Myocyte (in vitro differentiated cells): Measurements from ENCODE around the gene JAZF1. TPM values are rescaled to one million over a fixed set of nuclear protein-coding genes. Genes with fewer than 3 reads are reported as not detected.
"Not testable (repeated sequence)": the region's sequence is repeated elsewhere in the genome, so short reads cannot be mapped to it uniquely, and the experiment has no call there.

Experiments used
- DNase-seq: peaks from one replicate; pipeline ENCODE4 v3.0.0-alpha.2; 2012; ENCODE audit warnings: low read depth
- total RNA-seq: library from RNA; depleted of rRNA; stranded (reverse); fragments of >200 nt; gene quantifications from 2 replicates; pipeline ENCODE4 v1.2.3, GENCODE V29; 2014

JAZF1 gene
- total RNA-seq, 1 donor from 2014 or later, result 9.3 TPM

DNA sequence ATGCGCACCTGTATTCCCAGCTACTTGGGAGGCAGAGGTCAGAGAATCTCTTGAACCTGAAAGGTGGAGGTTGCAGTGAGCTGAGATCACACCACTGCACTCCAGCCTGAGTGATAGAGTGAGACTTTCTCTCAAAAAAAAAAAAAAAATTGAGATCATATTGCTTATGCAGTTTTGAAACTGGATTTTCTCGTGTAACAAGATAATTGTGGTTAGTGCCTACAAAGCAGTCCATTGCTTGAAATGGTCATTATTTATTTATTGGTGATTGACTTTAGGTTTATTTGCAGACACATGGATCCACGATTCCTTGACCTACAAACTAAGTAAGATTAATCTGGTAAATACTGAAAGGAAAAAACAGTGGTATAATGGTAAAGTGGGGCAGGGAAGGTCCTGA is 290.8 kb downstream of the JAZF1 start:
- DNase-seq, result no peak

GRCh38 chr7:27888736-27889135 is 291.9 kb downstream of the JAZF1 start:
- DNase-seq, result no peak

GRCh38 chr7:27886710-27887109 is 293.9 kb downstream of the JAZF1 start:
- not testable (repeated sequence) for DNase-seq

- no peak for DNase-seq
Measured at GRCh38 chr7:27885652-27886051, 294.9 kb downstream of the JAZF1 start.

GRCh38 chr7:27883696-27884095 is 296.9 kb downstream of the JAZF1 start:
- DNase-seq, result no peak

DNA sequence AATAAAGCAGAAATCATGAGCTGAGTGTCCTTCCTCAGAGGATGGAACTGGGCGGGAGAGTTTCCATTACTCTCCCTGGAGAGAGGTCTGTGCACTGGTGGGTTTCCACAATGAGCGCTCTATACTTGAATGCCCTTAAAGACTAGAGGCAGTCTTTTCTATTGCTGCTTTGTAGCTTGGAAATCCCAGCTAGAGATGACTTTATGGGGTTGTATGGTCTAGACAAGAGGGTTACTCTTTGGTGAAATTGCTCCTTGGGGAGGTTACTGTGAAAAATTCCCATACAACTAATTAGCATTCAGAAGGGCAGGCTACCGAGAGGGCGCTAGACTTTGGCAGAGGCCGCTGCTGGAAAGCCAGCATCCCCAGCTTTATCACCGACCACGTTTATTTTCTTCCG is 303.8 kb downstream of the JAZF1 start:
- DNase-seq, result no peak

DNA sequence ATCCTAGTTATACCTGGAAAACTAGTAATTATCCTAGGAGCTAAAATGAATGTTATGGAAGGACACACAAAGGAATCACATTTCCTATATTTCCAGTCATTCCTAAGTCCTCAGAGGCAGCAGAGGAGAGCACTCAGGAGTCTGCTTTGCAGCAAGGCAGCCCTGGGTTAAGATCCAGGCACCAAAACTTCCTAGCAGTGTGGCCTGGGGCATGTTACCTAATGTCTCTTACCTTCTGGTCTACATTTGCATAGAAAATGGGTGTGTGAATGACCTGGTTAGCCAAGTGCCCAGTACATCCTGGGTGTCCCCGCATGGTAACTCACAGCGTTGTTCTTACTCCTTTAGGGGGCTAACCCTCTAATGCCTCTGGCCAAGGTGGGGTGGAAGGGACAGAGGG is 304.8 kb downstream of the JAZF1 start:
- no peak for DNase-seq

DNA sequence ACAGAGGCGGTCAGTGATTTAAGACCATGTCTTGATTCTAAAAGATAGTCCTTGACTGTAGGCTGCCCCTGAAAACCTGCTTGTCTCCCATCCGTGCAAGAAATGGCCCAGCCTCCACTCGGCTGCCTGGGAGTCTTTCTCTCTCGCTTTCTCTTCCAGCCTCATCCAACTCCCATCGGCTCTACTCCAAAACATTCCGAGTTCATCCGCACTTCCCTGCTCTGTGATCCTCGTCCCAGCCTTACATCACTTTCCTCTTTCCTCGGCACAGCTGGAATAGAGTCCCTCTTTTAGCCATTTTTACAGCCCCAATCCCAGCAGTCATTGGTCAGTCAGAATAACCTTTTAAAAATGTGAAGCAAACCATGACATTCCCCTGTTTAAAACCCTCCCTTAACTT is 305.5 kb downstream of the JAZF1 start:
- DNase-seq, result no peak

DNA sequence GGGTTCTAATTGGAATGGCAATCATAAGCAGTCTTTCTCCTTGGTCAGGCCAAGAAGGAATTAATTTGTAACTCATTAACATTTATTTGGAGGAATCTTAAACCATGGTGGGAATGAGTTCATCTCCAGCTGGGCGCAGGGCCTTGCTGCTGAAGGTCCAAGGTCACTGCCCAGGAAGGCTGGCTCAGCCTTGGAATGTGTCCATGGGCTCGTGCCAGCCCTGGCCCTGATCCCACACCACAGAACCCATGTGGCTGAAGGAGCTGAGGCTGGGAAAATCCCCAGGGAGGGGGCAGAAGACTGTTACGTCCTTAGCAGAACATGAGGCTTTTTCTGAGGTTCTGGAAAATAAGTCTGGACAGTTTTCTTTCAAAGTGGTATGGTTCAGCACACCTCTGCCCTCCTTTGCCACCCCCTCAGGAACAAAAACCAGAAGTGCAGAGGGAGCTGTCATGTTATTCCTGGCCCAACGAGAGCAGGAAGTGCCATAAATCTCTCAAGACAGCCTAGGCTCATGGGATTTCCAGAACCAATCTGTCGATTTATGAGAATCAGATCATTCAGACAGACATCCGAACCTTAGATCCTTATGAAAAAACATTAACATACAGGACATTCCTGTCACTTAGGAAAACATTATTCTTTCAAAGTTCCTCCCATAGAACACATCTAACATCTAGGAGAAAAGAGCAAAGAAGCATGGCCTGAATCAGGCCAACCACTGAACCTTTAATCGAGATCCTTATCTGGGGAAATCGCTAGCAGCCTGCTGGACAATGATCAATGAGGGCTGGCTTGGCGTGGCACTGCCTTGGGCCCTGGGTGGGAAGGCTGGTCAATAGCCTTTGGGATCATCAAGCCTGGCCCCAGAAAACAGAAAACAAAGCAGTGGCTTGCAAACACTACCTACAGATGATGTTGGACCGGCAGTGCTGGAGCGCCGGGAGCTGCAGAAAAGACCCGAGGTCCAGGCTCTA is 306.3 kb downstream of the JAZF1 start:
- DNase-seq, result peak; percentile 92

DNA sequence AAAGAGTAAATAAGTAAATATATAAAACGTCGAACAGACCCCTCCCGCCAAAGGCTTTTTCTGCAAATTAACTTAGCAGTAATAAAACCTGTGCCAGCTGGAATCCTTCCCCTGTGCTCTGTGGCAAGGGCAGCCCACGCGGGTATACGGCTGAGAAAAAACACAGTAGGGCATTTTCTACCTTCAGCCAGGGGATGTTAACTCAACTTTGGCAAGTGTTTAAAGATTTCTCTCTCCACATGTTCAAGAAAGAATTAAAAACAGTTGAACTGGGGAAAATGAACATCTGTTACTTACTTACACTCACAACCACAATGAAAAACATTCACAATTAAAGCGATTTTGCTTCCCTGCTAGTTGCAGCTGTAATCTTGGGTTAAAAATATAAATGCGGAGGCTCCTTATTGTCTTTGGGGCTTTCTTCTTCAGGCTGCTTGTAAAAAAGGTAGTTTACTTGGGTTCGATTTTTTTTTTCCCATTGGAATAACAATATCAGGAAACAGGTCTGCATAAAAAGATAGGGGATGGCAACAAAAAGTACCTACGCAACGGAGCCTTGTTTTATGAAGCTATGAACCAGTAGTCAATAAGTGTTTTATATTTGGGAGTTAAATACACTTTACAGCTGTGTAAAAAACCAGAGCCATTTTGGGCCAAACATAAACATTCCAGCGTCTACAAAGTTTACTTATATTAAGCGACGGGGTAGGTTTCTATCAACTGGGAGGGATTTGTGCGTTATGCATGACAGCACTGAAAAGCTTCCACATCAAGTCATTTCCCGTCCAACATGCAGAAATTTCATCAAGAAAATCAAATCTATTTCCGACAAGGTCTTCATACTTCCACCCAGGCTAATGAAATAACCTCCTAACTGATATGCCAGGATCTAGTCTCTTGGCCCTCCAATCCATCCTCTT is 308.0 kb downstream of the JAZF1 start:
- DNase-seq, result peak; percentile 18

DNA sequence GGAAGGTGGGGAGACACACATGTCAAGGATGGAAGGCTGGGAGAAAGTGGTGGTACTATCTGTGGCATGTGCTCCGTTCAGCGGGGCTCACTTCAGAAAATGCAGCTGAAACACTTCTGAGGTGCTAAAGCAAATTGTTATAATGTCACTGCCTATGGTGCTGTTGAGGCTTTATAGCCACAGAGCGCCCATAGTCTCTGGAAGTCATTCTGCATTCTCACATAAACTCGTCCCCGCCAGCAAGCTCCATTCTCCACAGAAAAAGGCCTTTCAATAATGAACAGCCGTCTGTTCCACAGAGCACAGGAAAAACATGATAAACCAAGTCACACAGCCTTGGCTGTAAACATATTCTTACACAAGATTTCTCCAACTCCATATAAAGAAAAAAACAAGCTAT is 308.7 kb downstream of the JAZF1 start:
- no peak for DNase-seq

DNA sequence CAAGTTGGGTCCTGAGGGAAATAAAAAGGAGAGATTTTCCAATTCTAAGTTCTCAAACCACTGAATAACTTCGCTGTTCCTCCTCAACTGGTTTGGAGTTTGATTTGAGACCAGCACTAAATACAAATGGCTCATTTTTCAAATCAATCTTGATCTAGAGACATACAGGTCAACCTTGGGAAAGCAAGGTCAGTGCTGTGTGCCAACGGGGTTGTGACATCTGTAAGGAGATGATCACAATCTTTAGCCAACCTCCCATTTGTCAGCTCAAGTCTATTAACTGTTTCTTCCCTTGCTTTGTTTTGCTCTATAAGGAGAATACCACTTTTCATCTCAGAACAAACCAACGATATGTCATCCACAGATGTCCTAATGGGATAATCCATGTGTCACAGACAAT is 309.5 kb downstream of the JAZF1 start:
- no peak for DNase-seq

DNA sequence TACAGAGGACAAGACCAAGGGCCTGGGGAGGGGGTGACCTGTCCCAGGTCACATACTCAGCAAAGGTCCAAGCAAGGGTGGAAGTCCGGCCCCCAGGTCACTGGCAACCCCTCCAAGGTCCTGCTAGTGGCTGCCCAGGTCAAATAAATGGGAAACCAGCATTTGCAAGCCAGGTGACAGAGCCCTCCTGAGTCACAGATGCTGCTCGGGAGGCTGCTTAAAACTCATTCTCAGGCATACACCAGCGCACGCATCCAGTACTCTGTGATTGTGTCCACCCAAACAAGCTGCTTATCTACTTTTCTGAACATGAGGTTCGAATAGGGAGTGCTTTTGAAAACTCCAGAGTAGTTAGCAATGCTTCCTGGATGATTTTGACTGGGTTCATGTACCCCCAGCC is 310.0 kb downstream of the JAZF1 start:
- no peak for DNase-seq

- no peak for DNase-seq
Measured at GRCh38 chr7:27869056-27869455, 311.5 kb downstream of the JAZF1 start.

DNA sequence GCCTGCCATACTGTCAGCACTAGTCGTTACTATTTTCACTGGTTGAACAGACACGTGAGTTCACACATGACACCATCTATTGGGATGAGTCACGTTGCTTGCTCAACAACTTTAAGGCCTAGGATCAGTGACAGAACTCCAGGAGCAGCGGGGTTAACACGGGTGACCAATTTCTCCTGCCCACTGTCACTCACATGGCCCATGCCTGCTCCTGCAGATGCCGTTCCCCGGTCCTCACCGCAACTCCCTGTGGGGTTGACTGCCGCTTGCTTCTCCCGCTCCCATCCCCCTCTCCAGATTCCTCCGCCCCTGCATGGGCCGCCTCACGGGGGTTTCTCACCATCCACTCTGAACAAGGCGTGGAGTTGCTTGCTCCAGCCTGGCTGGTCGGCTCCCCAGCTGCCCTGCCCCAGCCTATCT is 312.5 kb downstream of the JAZF1 start:
- no peak for DNase-seq

DNA sequence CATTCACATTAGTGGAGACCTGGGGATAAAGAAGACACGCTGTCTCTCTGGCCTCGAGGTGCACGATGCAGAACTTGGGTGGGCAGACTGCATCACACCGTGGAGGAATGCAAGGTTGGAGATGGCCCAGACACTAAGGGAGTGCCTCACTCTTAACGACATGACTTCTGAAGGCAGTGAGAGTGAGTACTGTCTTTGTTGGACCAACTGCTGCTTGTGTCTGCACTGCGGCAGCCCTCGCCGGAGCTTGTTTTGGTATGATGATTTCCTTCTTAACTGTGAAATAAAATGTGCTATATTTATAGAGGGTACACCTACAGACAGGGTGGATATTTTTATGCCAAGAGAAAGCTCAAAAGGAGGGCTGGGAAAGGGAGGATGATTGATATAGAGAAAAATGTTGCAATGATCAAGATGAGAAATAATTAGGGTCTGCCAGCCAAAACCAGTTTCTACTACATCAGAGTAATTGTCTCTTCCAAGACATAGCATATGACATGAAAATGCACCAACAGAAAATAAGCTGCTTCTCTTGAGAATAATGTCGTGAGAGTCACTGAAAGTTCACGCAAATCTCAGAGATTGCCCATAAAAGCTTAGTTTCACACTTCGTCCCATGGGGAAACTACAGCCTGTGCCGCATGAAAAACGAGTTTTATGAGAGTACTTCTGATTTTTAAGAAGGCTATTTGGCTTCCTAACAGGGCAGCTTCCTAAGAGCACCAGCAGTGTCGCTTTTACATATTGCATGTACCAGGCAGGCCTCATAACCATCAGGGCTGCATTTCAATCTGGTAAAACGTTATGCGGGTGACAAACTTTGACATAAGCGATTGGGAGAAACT is 313.5 kb downstream of the JAZF1 start:
- DNase-seq, result no peak

DNA sequence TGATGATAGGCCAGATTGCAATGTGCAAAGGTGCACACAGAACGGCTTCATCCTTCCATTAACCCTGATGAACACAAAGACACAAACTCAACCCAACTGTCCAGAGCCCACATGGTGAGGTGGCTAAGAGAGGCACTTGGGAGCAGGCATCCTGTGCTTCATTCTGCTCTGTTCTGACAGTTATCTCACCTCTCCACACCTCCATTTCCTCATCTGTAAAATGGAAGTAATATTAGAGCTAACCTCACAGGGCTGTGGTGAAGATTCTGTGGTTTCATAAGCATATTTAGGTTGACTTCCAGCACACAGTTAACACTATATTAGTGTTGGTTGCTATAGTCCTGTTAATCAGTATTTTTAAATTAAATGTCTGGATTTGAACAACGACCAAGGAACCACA is 314.3 kb downstream of the JAZF1 start:
- no peak for DNase-seq

DNA sequence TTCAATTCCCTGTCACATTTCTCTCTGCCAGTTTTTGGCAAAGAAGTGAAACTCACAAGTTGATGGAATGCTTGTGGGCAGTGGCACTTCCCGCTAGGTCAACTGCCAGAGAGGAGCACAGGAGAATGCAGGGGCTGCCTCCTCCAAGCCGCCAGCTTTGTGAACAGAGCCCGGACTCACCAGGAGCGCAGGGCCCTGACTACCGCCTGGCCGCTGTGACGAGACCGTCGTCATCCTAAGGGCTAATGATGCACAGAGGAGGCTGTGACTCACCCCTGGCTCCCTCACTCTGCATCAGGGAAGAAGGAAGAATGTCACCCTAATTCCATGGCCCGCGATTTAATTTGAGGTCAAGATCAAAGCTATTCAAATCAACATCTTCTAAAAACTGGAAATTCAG is 316.7 kb downstream of the JAZF1 start:
- DNase-seq, result no peak

GRCh38 chr7:27861747-27862146 is 318.8 kb downstream of the JAZF1 start:
- no peak for DNase-seq

DNA sequence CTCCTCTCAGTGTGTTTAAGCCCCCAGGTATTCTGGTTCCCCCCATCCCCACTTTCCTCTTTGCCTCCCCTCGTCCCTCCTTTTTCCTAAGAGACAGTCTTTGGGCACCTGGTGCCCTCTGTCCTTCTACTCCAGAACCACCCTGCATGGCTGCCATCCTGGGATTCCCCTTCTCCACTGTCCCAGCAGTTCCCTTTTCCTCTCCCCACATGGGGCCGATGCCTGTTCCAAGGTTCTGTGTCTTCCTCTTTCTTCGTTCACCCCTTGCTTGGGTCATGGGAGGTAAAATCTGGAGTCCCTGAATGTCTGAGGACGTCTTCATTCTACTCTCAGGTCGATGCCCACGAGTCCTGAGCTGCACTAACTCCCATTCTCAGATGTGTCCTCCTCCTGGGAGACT is 319.8 kb downstream of the JAZF1 start:
- no peak for DNase-seq
